DOHH2 (cell line): ENCODE data around the gene MRPL57.

Experiments
- EZH2phosphoT487 ChIP-seq: fragments of 200-600 bp; sonication (generic); IDR thresholded peaks from 2 replicates; pipeline ENCODE4 v1.6.1; 2017; ENCODE audit warnings: borderline replicate concordance, mild to moderate bottlenecking, antibody characterized with exemption, low read length, moderate library complexity, mixed read lengths
- TF ChIP-seq, protein P1 (sequence below): fragments of 200-600 bp; sonication (generic); IDR thresholded peaks from one replicate; pipeline ENCODE4 v1.5.1; 2014; ENCODE audit warnings: antibody characterized with exemption, mild to moderate bottlenecking, low read depth, low read length; ENCODE audit not compliant: poor library complexity, severe bottlenecking

- TF ChIP-seq, protein P1, sequence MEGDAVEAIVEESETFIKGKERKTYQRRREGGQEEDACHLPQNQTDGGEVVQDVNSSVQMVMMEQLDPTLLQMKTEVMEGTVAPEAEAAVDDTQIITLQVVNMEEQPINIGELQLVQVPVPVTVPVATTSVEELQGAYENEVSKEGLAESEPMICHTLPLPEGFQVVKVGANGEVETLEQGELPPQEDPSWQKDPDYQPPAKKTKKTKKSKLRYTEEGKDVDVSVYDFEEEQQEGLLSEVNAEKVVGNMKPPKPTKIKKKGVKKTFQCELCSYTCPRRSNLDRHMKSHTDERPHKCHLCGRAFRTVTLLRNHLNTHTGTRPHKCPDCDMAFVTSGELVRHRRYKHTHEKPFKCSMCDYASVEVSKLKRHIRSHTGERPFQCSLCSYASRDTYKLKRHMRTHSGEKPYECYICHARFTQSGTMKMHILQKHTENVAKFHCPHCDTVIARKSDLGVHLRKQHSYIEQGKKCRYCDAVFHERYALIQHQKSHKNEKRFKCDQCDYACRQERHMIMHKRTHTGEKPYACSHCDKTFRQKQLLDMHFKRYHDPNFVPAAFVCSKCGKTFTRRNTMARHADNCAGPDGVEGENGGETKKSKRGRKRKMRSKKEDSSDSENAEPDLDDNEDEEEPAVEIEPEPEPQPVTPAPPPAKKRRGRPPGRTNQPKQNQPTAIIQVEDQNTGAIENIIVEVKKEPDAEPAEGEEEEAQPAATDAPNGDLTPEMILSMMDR, result no peak
- no peak for TF ChIP-seq EZH2phosphoT487
These were observed 42.0 kb downstream of the MRPL57 start for GRCh38 chr13:21218351-21219035.
